ENCODE results near the gene MAPK10.

DNA sequence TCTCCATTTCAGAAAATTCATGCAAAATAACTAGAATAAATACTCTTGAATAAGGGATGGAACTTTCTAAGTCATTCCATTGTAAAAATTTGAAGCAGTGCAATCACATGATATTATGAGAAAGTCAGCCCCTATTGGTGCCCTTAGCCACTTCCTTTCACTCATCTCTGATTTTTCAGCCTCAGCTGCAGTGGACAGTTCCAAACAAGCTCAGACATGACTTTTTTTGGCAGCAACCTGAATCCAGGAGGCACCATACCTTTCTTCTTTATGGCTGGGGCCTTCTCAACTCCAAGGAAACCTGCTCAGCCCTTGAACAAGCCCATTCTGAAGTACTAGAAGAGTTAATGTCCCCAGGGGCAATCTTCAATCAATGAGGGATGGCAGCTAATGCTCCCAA is 40.5 kb downstream of the MAPK10 start:
- TF ChIP-seq CTCF (conservative IDR thresholded peaks at IDR 0.05; ENCODE audit: low read depth, low read length), result no peak
- TF ChIP-seq EZH2 (IDR thresholded peaks at IDR 0.05; ENCODE audit: low read length, unreplicated experiment), result no peak
- TF ChIP-seq EZH2phosphoT487 (IDR thresholded peaks at IDR 0.05; ENCODE audit: borderline replicate concordance, low read length), result no peak

Measured in PC-3 (cell line).